HL-60 (cell line): ENCODE measurements around the gene THY1.

Experiments used
- CTCF ChIP-seq: IDR thresholded peaks from one replicate; pipeline ENCODE4 v1.5.1; 2011; ENCODE audit warnings: low read length, control low read depth, inconsistent platforms; ENCODE audit not compliant: insufficient read depth
- POLR2AphosphoS5 ChIP-seq: IDR thresholded peaks from 2 replicates; pipeline ENCODE4 v1.6.1; 2012; ENCODE audit warnings: low read depth

DNA sequence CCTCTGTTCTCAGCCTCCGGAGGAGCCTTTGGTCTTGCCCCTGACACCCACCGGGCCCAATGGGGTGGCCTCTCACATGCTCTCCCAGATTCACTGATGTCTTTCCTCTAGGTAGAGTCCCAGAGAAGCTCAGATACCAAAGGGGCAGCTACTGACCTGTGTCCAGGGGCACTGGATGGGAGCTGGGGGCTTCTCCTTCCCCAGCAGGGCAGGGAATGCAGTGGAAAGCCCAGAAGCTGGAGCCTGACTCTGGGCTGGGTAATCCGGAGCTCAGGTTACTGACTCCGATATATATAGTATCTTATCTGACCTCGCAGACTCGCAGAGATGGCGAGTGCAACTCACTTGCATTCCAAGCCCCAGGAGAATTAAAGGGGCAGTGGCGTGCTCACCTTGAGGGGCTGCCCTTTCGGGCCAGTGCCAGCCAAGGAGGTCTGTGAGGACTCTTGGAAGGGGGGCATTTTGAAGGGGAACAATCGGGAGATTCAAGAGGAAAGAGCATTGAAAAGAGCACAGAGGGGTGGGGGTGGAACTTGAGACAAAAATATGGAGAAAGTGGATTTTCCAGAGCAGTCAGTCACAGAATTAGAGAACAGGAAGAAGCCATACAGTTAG is 44.0 kb downstream of the THY1 start:
- TF ChIP-seq CTCF, result no peak
- no peak for TF ChIP-seq POLR2AphosphoS5
